ENCODE data around the gene GPHN. TPM values are rescaled to one million over a fixed set of nuclear protein-coding genes. Genes with fewer than 3 reads are reported as not detected.

The GPHN gene
- total RNA-seq, 1 donor from 2014 or later = 12.1 TPM

DNA sequence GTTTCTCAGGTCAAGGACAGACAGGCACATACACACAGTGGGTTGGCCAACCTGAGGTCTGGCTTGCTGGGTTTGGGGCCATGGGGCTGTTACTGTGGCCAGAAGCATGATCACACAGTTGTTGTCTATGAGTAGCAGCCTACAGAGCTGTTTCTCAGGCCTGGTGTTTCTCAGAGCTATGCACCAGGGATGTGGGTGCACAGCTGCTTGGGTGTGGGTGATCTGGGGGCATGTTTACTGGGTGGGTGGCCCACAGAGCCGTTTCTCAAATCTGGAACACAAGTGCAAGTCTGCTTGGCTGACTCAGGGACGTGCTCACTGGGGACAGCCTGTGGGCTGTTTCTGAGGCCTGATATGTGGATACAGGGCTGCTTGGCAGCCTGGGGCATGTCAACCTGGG is 710.2 kb downstream of the GPHN start:
- DNase-seq (ENCODE audit: low read depth, low spot score) = no peak

DNA sequence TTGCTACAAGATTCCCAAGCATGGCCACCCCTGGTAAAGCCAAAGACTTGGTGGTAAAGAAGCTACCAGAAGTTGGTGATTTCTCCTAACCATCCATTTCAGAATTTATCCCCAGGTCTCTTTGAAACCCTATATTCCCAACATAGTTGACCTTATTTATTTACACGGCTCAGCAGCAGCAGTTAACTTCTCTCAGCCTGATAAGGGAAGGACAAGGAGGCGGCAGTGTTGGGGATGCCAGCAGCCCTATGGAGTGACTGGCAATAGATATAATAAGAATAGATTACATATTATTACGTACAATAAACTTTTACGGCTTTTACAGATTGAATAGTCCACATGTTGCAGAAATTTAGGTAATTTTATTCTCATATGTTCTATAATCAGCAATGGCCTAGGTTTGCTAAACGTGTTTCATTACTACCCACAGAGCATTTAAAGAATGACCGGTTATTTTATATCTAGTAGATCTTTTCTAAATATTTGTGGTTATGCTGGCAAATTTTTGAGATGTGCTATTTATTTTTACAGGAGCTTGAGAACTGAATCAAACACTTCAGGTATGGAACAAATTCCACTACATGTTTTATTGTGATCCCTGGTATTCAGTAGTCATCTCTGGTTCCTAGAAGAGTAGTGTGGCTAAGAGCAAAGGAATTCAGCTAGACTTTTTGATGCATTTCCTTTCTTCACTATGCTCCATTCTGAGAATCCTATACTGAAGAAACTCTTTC is 713.5 kb downstream of the GPHN start:
- no peak for DNase-seq (ENCODE audit: low read depth, low spot score)

DNA sequence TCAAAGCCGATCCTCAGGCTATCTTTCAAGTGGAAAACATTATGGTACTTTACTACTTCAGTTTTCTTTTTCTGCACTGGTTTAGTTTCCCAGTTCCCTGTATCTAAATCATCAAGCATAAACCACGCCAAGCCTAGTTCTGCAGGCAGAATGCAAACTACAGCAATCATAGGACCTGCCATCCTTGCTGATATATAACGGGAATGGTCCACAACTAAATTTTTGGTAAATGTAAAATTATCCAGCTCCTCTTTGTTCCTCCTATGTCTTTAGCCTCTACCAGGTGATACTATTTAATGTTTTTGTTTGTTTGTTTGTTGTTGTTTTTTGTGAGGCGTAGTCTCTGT is 714.0 kb downstream of the GPHN start:
- no peak for DNase-seq (ENCODE audit: low read depth, low spot score)

DNA sequence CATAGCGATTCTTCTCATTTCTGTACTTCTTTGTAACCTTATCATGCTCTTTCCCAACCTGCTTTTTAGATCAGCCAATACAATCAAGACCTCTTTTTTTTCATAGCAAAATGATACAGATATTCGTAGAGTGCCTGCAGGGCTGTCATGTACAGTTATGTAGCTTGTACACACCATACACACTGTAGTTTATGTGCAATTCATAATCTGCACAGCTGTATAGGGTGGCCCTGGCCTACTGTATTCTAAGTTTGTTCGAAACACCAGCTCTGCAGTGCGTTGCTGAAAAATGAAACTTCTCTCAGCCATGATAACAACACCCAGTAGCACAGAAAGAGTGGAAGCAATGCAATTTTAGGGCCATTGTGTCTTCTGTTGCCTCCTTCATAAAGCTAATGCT is 717.6 kb downstream of the GPHN start:
- DNase-seq (ENCODE audit: low read depth, low spot score) = no peak

DNA sequence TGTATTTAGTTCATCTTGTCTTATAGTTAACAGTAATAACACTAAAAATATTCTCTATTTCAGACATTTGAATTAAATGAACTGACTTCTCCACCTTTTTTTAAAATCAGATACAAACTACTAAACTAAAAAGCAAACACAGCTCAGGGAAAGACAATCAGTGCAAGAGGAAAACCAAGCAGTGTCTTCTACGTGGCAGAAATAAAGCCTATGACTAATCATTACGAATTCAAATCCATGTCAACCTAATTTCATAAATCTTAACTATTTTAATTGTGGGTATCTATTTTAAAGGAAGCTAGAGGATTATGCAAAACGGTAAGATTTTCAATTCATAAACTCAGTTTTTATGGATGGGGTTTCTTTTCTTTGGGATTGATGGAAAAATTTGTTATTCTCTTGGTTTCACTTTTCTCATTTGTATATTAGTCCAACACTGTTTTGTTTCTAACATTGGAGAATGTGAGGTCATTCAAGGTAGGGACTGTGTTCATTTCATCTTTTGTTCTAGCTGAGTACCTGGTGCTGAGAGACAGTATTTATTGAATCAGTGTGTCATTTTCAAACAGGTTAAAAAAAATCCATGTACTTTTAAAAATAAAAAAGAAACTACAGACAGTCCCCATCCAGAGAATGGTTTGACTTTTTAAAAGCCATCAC is 720.5 kb downstream of the GPHN start:
- DNase-seq (ENCODE audit: low read depth, low spot score) = no peak

Other genes with a start within 250 kb of the GPHN start
- gene CCDC196, start 21.8 kb upstream of the GPHN start, total RNA-seq = not detected in 2 replicates